BJ (cell line): ENCODE data around the gene RGS17. TPM values are rescaled to one million over a fixed set of nuclear protein-coding genes. Genes with fewer than 3 reads are reported as not detected.

Source experiments
- CTCF ChIA-PET: fragments of 350-600 bp; formaldehyde crosslinking; extraction: SDS; loops from one replicate; lab custom pipeline; 2021; ENCODE audit warnings: antibody characterized with exemption, inconsistent platforms; lab: Yijun Ruan, JAX
- POLR2A ChIA-PET: fragments of 300-600 bp; sonication (Branson Sonifier 250); formaldehyde crosslinking; extraction: SDS; loops from one replicate; lab custom pipeline; 2021; ENCODE audit warnings: antibody characterized with exemption; lab: Charles Lee
- DNase-seq: peaks from one replicate; pipeline ENCODE4 v3.0.0-alpha.2; 2011; ENCODE audit warnings: low read depth
- H3K27me3 ChIP-seq: 2 replicates; pipeline ENCODE4 v1.6.0; 2011; ENCODE audit warnings: low read length; ENCODE audit not compliant: control insufficient read depth, insufficient read depth
- H3K36me3 ChIP-seq: 2 replicates; pipeline ENCODE4 v1.5.1; 2011; ENCODE audit warnings: low read length; ENCODE audit not compliant: control insufficient read depth, insufficient read depth
- H3K4me3 ChIP-seq: 2 replicates; pipeline ENCODE4 v1.5.1; 2011; ENCODE audit warnings: low read depth, mild to moderate bottlenecking, control low read depth, low read length
- CTCF ChIP-seq: IDR thresholded peaks from 2 replicates; pipeline ENCODE4 v1.5.1; 2011; ENCODE audit warnings: low read depth, mild to moderate bottlenecking, control low read depth, inconsistent platforms, low read length, moderate library complexity; ENCODE audit not compliant: insufficient read depth
- polyA plus RNA-seq: library from polyadenylated mRNA; depleted of rRNA; stranded (reverse); fragments of >200 nt; gene quantifications from 2 replicates; pipeline ENCODE4 v1.2.3, GENCODE V29; 2011

The RGS17 gene
- polyA plus RNA-seq, 1 experiment, result 0.09 TPM

GRCh38 chr6:153084393-153084792 lies 46.7 kb downstream of the RGS17 start:
- no peak overlapping the region for H3K4me3 ChIP-seq
- TF ChIP-seq CTCF, result no peak
- CTCF ChIA-PET, result no interaction called here

GRCh38 chr6:153083869-153084268 lies 47.2 kb downstream of the RGS17 start:
- no peak for DNase-seq
- ChIA-PET POLR2A (no interaction called here), CTCF (no interaction called here)
- Histone ChIP-seq H3K27me3 (no peaks in the 10 kb centered on the region), H3K36me3 (no peaks in the 10 kb centered on the region), H3K4me3 (no peak overlapping the region)
- no peak for TF ChIP-seq CTCF

More at GRCh38 chr6:153084393-153084792, 46.7 kb downstream of the RGS17 start:
- Histone ChIP-seq H3K27me3 (no peaks in the 10 kb centered on the region), H3K36me3 (no peaks in the 10 kb centered on the region)
- POLR2A ChIA-PET, result no interaction called here
- DNase-seq, result no peak

GRCh38 chr6:153081914-153082313 lies 49.2 kb downstream of the RGS17 start:
- CTCF ChIA-PET, result no interaction called here

GRCh38 chr6:153076431-153076830 lies 54.7 kb downstream of the RGS17 start:
- H3K27me3 ChIP-seq, result no peaks in the 10 kb centered on the region
- POLR2A ChIA-PET, result no interaction called here
- H3K4me3 ChIP-seq, result no peak overlapping the region
- DNase-seq, result no peak
- CTCF ChIA-PET, result interaction anchor here (0.6 kb wide), 1 partner anchor 1006 kb away, joined by 3 read pairs; no protein-coding TSS in a partner anchor
- TF ChIP-seq CTCF, result no peak
- no peaks in the 10 kb centered on the region for H3K36me3 ChIP-seq

More at GRCh38 chr6:153081914-153082313, 49.2 kb downstream of the RGS17 start:
- Histone ChIP-seq H3K4me3 (no peak overlapping the region), H3K36me3 (no peaks in the 10 kb centered on the region), H3K27me3 (no peaks in the 10 kb centered on the region)
- no peak for DNase-seq
- POLR2A ChIA-PET, result no interaction called here
- TF ChIP-seq CTCF, result no peak

- CTCF ChIA-PET, result no interaction called here
- DNase-seq, result no peak
- H3K4me3 ChIP-seq, result no peak overlapping the region
- no peak for TF ChIP-seq CTCF
- POLR2A ChIA-PET, result no interaction called here
- H3K36me3 ChIP-seq, result no peaks in the 10 kb centered on the region
- no peaks in the 10 kb centered on the region for H3K27me3 ChIP-seq
Observed at GRCh38 chr6:153074761-153075160, 56.3 kb downstream of the RGS17 start.
